Heart right ventricle (tissue), 16 donors: Measurements from ENCODE around the gene FAM193B. TPM values are rescaled to one million over a fixed set of nuclear protein-coding genes. Genes with fewer than 3 reads are reported as not detected.
A peak's percentile ranks its signal among the peaks of the same experiment; 100 is the strongest.

Experiments used
- ATAC-seq, 8 donors: fragments of 200-7000 bp; cut with Tn5 transposase; one replicate each; pipeline ENCODE4 v1.9.1; 2020; ENCODE audit warnings: mild to moderate bottlenecking in 8 of 8, moderate library complexity in 8 of 8, moderate number of reproducible peaks in 1 of 8
- DNase-seq, 2 donors: peaks; one replicate each; pipeline ENCODE4 v3.0.0-alpha.2; 2020
- H3K27ac ChIP-seq, 10 donors: fragments of 200-600 bp; sonication (generic) in 2 of 10; one replicate each; pipeline versions ENCODE4 v1.5.0 to v1.8.0; 2020 to 2022; ENCODE audit warnings: mild to moderate bottlenecking in 3 of 10
- H3K27me3 ChIP-seq, 7 donors: fragments of 200-600 bp; one replicate each; pipeline ENCODE4 v1.8.0; 2021 to 2022; ENCODE audit warnings: mild to moderate bottlenecking in 2 of 7
- H3K36me3 ChIP-seq, 9 donors: fragments of 200-600 bp; sonication (generic) in 1 of 9; one replicate each; pipeline versions ENCODE4 v1.5.0 to v1.8.0; 2020 to 2022; ENCODE audit warnings: mild to moderate bottlenecking in 2 of 9
- H3K4me1 ChIP-seq, 9 donors: fragments of 200-600 bp; sonication (generic) in 1 of 9; one replicate each; pipeline versions ENCODE4 v1.5.0 to v1.8.0; 2020 to 2022; ENCODE audit warnings: mild to moderate bottlenecking in 4 of 9
- H3K4me3 ChIP-seq, 10 donors: fragments of 200-600 bp; sonication (generic) in 2 of 10; one replicate each; pipeline versions ENCODE4 v1.5.0 to v1.8.0; 2020 to 2022; ENCODE audit warnings: mild to moderate bottlenecking in 7 of 10, moderate library complexity in 2 of 10
- H3K9me3 ChIP-seq, 11 donors: fragments of 200-600 bp in 10 of 11; sonication (generic) in 2 of 11; one replicate each; pipeline versions ENCODE4 v1.5.0 to v1.8.0; 2013 to 2022; ENCODE audit warnings: mild to moderate bottlenecking in 2 of 11, control low read depth in 1 of 11, moderate library complexity in 1 of 11
- CTCF ChIP-seq, 9 donors: fragments of 200-600 bp; sonication (generic) in 2 of 9; IDR thresholded peaks; one replicate each; pipeline versions ENCODE4 v1.5.0 to v1.8.0; 2021 to 2022; ENCODE audit warnings: antibody characterized with exemption in 9 of 9, mild to moderate bottlenecking in 5 of 9, moderate library complexity in 1 of 9
- WGBS, 2 donors: extraction: QIAGEN DNeasy Blood & Tissue Kit; methylation state at CpG; one replicate each; pipeline ENCODE4 v1.1.7; 2013; ENCODE audit warnings: inconsistent platforms in 1 of 2; 5-methylcytosine and 5-hydroxymethylcytosine counted together
- intact Hi-C, 10 donors: fragments of 100-400 bp; cut with DNase I; formaldehyde crosslinking; loops; one replicate each; pipeline versions ENCODE4 v1.11.1 to v1.14.2; 2022
- polyA plus RNA-seq, 2 donors: library from polyadenylated mRNA; stranded (reverse); fragments of 200-250 nt; gene quantifications; one replicate each; pipeline ENCODE4 v1.2.3, GENCODE V29; 2013
- total RNA-seq, 10 donors: library from RNA; stranded (reverse); fragmentation: NEBNext Ultra II Directional in 3 of 10; extraction: Animal tissue kit (Norgen Biotek cat#: 25700) in 3 of 10; gene quantifications; one replicate each; pipeline versions ENCODE4 v1.2.1 to v1.2.4, GENCODE V29; 2021 to 2023
- donor health status: Arrhythmogenic right ventricular cardiomyopathy.
- donor health status: ischemic (EF 13 %, LVEDD 7.1; RV severe dilation, severe dysfunction).
- donor health status: healthy with polysubstance abuse.
- donor health status: DM: no; HTN: yes; CAD: no.
- donor health status: DM: no; HTN: no; CAD: no.
- donor health status: ischemic (EF 25% LVEDD 6.9; RV normal size, moderate dysfunction).
- donor health status: ischemic (EF 25% LVEDD 5.7; RV mildly dilated, moderate dysfunction).
- donor health status: healthy.
- donor health status: DM: yes; HTN: yes; CAD: no.
- donor health status: Ischemic cardiomyopathy.
- donor health status: ischemic (EF 35%, LVEDD 5.7; RV mildly dilated, moderate dysfunction).
- donor health status: nonischemic (EF 11% LVEDD 7.7; RV severe dilation, severe dysfunction).
- donor health status: DM: yes; HTN: yes; CAD: no.
- donor health status: PGD.
- donor health status: ischemic (EF 29% LVEDD 5.4; RV normal size, mild dysfunction).
- donor health status: nonischemic (EF 23%, LVEDD 6.1; RV moderate dilation, normal function).

FAM193B gene
- total and polyA plus RNA-seq, 12 donors, result 14.1 to 201 (median 21.7) TPM

- no peak for TF ChIP-seq CTCF (IDR thresholded peaks at IDR 0.05)
- no peak for ATAC-seq
- H3K4me3 ChIP-seq, result no peak overlapping the region
- H3K27me3 ChIP-seq, result no peaks in the 10 kb centered on the region
- H3K9me3 ChIP-seq, result no peaks in the 10 kb centered on the region
- peaks cover 0 to 100% (median 63%) of the 10 kb centered on the region in 9 donors for H3K36me3 ChIP-seq
- H3K27ac ChIP-seq, result no peak overlapping the region
- intact Hi-C loops, result loop anchor here in 1 of 10 donors (10.0 kb wide), 1 partner anchor 67 kb away; the partner anchor contains the start of gene TMED9
- DNase-seq, result no peak
- 95 to 97% methylated on average over 8 of the region's 8 CpGs for WGBS, 2 donors
- peaks cover 0 to 19% (median 5%) of the 10 kb centered on the region in 9 donors for H3K4me1 ChIP-seq
Observed at GRCh38 chr5:177527595-177527994, 26.8 kb downstream of the FAM193B start.

GRCh38 chr5:177526791-177527190, 27.6 kb downstream of the FAM193B start:
- WGBS, 2 donors, result 89 to 94% methylated on average over 6 of the region's 6 CpGs
- peaks cover 0 to 19% (median 5%) of the 10 kb centered on the region in 9 donors for H3K4me1 ChIP-seq
- ATAC-seq (no peak), DNase-seq (no peak)
- no peak overlapping the region for H3K27ac ChIP-seq
- no peaks in the 10 kb centered on the region for H3K27me3 ChIP-seq
- peaks cover 0 to 100% (median 57%) of the 10 kb centered on the region in 9 donors for H3K36me3 ChIP-seq
- intact Hi-C loops, result loop anchor here in 1 of 10 donors (10.0 kb wide), 1 partner anchor 68 kb away; the partner anchor contains the start of gene TMED9
- no peak for TF ChIP-seq CTCF (IDR thresholded peaks at IDR 0.05)
- H3K4me3 ChIP-seq, result no peak overlapping the region
- H3K9me3 ChIP-seq, result no peaks in the 10 kb centered on the region

GRCh38 chr5:177526191-177526590, 28.2 kb downstream of the FAM193B start:
- intact Hi-C loops, result loop anchor here in 1 of 10 donors (10.0 kb wide), 1 partner anchor 69 kb away; the partner anchor contains the start of gene TMED9
- WGBS, 2 donors, result 89 to 92% methylated on average over 4 of the region's 4 CpGs
- H3K27ac ChIP-seq, result no peak overlapping the region
- no peak for TF ChIP-seq CTCF (IDR thresholded peaks at IDR 0.05)
- no peaks in the 10 kb centered on the region for H3K9me3 ChIP-seq
- peaks cover 0 to 19% (median 5%) of the 10 kb centered on the region in 9 donors for H3K4me1 ChIP-seq
- DNase-seq, result no peak
- no peak for ATAC-seq
- no peak overlapping the region for H3K4me3 ChIP-seq
- H3K27me3 ChIP-seq, result no peaks in the 10 kb centered on the region
- H3K36me3 ChIP-seq, result peaks cover 0 to 100% (median 56%) of the 10 kb centered on the region in 9 donors

GRCh38 chr5:177524941-177525655, 29.3 kb downstream of the FAM193B start:
- ATAC-seq, result peak in 7 of 8 donors; percentile 7 to 76 (median 49)
- H3K27ac ChIP-seq, result peak overlapping the region in 6 of 10 donors; percentile 8 to 64 (median 34)

More at GRCh38 chr5:177524941-177525655, 29.3 kb downstream of the FAM193B start:
- no peak for TF ChIP-seq CTCF (IDR thresholded peaks at IDR 0.05)
- WGBS, 2 donors, result 58 to 67% methylated on average over 10 of the region's 10 CpGs
- Histone ChIP-seq H3K27me3 (no peaks in the 10 kb centered on the region), H3K4me1 (peaks cover 0 to 9% (median 4%) of the 10 kb centered on the region in 9 donors), H3K4me3 (no peak overlapping the region), H3K9me3 (no peaks in the 10 kb centered on the region), H3K36me3 (peaks cover 0 to 100% (median 61%) of the 10 kb centered on the region in 9 donors)
- peak in 1 of 2 donors; percentile 57 for DNase-seq
- intact Hi-C loops, result loop anchor here in 1 of 10 donors (10.0 kb wide), 1 partner anchor 70 kb away; the partner anchor contains the start of gene TMED9
